ENCODE data around the gene ZNF536. TPM values are rescaled to one million over a fixed set of nuclear protein-coding genes. Genes with fewer than 3 reads are reported as not detected.

Gene ZNF536
- total RNA-seq, 1 experiment from 2014 or later, result 0.35 TPM

DNA sequence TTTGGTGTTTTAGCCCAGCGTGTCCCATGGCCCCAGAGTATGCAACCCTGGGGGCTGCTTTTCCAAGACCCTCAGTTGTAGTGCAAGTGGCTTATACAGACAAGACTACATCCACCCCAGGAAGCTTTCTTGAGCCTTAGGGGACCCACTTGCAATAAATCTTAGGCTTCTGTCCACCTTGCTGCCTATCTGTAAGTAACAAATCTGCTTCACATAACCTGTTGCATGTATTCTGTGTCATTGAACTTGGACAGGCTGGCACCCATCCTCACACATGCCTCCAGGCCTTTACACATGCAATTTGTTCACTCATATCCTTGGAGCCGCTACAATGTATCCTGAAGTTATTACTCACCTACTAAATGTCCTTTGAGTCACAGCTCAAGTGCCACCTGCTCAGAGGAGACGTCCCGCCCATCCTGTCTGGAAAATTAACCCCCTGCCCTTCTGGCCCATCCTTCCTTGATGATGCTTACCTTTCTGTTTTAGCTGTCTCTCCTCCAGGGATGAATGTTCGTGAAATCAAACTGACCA is 101.2 kb downstream of the ZNF536 start:
- no peaks in the 10 kb centered on the region for H3K36me3 Mint-ChIP-seq
- TF ChIP-seq NFE2L1 (CRISPR knock-in tag; IDR thresholded peaks at IDR 0.05) (no peak), ATF3 (CRISPR knock-in tag; conservative IDR thresholded peaks at IDR 0.05) (no peak), AFF4 (CRISPR knock-in tag; IDR thresholded peaks at IDR 0.05; ENCODE audit: borderline replicate concordance) (no peak), ZNF671 (CRISPR knock-in tag; IDR thresholded peaks at IDR 0.05) (no peak), TEAD1 (CRISPR knock-in tag; IDR thresholded peaks at IDR 0.05) (no peak)
- H3K4me1 Mint-ChIP-seq, result no peaks in the 10 kb centered on the region
- no peak for ATAC-seq
- ChIA-PET POLR2A (no interaction called here), CTCF (interaction anchor here (0.6 kb wide), 1 partner anchor 194 kb away, joined by 3 read pairs; no protein-coding TSS in a partner anchor)
- DNase-seq (ENCODE audit: low spot score), result no peak
- no peak overlapping the region for H3K27ac Mint-ChIP-seq
- H3K4me3 Mint-ChIP-seq, result no peak overlapping the region
- H3K9me3 Mint-ChIP-seq, result peaks cover 11% of the 10 kb centered on the region
- no peaks in the 10 kb centered on the region; the same call in 1 of the 2 replicates for H3K27me3 Mint-ChIP-seq (ENCODE audit: low read depth)

- H3K9me3 Mint-ChIP-seq, result peaks cover 14% of the 10 kb centered on the region
- H3K36me3 Mint-ChIP-seq, result no peaks in the 10 kb centered on the region
- no peak overlapping the region for H3K27ac Mint-ChIP-seq
- DNase-seq (ENCODE audit: low spot score) (no peak), ATAC-seq (no peak)
- H3K27me3 Mint-ChIP-seq (ENCODE audit: low read depth), result no peaks in the 10 kb centered on the region; the same call in 1 of the 2 replicates
- TF ChIP-seq MYBL2 (CRISPR knock-in tag; IDR thresholded peaks at IDR 0.05) (no peak), E2F5 (CRISPR knock-in tag; IDR thresholded peaks at IDR 0.05) (no peak), ZNF396 (CRISPR knock-in tag; IDR thresholded peaks at IDR 0.05; ENCODE audit: borderline replicate concordance) (no peak), NFE2L1 (CRISPR knock-in tag; IDR thresholded peaks at IDR 0.05) (no peak), JAZF1 (CRISPR knock-in tag; IDR thresholded peaks at IDR 0.05) (no peak), AFF4 (CRISPR knock-in tag; IDR thresholded peaks at IDR 0.05; ENCODE audit: borderline replicate concordance) (no peak)
- H3K4me1 Mint-ChIP-seq, result no peaks in the 10 kb centered on the region
- no peak overlapping the region for H3K4me3 Mint-ChIP-seq
- ChIA-PET CTCF (no interaction called here), POLR2A (no interaction called here)
Observed at GRCh38 chr19:30476997-30477396, 104.8 kb downstream of the ZNF536 start.

GRCh38 chr19:30479231-30479630 is 107.0 kb downstream of the ZNF536 start:
- Mint-ChIP-seq H3K27ac (no peak overlapping the region), H3K36me3 (no peaks in the 10 kb centered on the region), H3K4me3 (no peak overlapping the region), H3K9me3 (peaks cover 18% of the 10 kb centered on the region), H3K4me1 (no peaks in the 10 kb centered on the region), H3K27me3 (ENCODE audit: low read depth) (no peaks in the 10 kb centered on the region)
- CTCF ChIA-PET, result interaction anchor here (1.0 to 1.8 kb wide), 2 partner anchors 19 to 187 kb away, joined by 3 to 7 read pairs; no protein-coding TSS in a partner anchor
- DNase-seq (ENCODE audit: low spot score) (no peak), ATAC-seq (no peak)
- POLR2A ChIA-PET, result no interaction called here
- TF ChIP-seq STAT6 (CRISPR knock-in tag; conservative IDR thresholded peaks at IDR 0.05; ENCODE audit: low read depth), result no peak
- TF ChIP-seq, protein P1, sequence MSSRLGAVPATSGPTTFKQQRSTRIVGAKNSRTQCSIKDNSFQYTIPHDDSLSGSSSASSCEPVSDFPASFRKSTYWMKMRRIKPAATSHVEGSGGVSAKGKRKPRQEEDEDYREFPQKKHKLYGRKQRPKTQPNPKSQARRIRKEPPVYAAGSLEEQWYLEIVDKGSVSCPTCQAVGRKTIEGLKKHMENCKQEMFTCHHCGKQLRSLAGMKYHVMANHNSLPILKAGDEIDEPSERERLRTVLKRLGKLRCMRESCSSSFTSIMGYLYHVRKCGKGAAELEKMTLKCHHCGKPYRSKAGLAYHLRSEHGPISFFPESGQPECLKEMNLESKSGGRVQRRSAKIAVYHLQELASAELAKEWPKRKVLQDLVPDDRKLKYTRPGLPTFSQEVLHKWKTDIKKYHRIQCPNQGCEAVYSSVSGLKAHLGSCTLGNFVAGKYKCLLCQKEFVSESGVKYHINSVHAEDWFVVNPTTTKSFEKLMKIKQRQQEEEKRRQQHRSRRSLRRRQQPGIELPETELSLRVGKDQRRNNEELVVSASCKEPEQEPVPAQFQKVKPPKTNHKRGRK (CRISPR knock-in tag; IDR thresholded peaks at IDR 0.05; ENCODE audit: borderline replicate concordance), result no peak
- no peak for TF ChIP-seq ZNF219 (CRISPR knock-in tag; IDR thresholded peaks at IDR 0.05; ENCODE audit: borderline replicate concordance)
- no peak for TF ChIP-seq E2F5 (CRISPR knock-in tag; IDR thresholded peaks at IDR 0.05)
- no peak for TF ChIP-seq ELF4 (CRISPR knock-in tag; IDR thresholded peaks at IDR 0.05; ENCODE audit: low read depth)
